Panc1 (cell line): Measurements from ENCODE around the gene DPH2. TPM values are rescaled to one million over a fixed set of nuclear protein-coding genes. Genes with fewer than 3 reads are reported as not detected.

Source experiments
- total RNA-seq: library from RNA; stranded (reverse); gene quantifications from one replicate; pipeline ENCODE4 v1.2.1, GENCODE V29; 2021; ENCODE audit not compliant: unreplicated experiment

Gene DPH2
- total RNA-seq, 1 experiment from 2014 or later = 76.0 TPM

Other genes with a start within 250 kb of the DPH2 start
- gene ARTN, start 36.2 kb upstream of the DPH2 start, total RNA-seq = 0.49 TPM
- gene IPO13, start 23.1 kb upstream of the DPH2 start, total RNA-seq = 40.0 TPM
- 134 TPM for gene ATP6V0B, start 5.0 kb downstream of the DPH2 start, total RNA-seq
- gene B4GALT2, start 9.2 kb downstream of the DPH2 start, total RNA-seq = 90.1 TPM
- gene CCDC24, start 21.6 kb downstream of the DPH2 start, total RNA-seq = 24.4 TPM
- gene SLC6A9, start 61.5 kb downstream of the DPH2 start, total RNA-seq = 9.2 TPM
- not detected for gene KLF17, start 148.8 kb downstream of the DPH2 start, total RNA-seq
- gene KLF18, start 171.6 kb downstream of the DPH2 start, total RNA-seq = not detected
- gene DMAP1, start 243.5 kb downstream of the DPH2 start, total RNA-seq = 52.9 TPM